HepG2 (cell line): ENCODE measurements around the gene KRTAP10-8. TPM values are rescaled to one million over a fixed set of nuclear protein-coding genes. Genes with fewer than 3 reads are reported as not detected.
A peak's percentile ranks its signal among the peaks of the same experiment; 100 is the strongest.

Source experiments
- CHCHD3 ChIP-seq: sonication (generic); formaldehyde crosslinking; IDR thresholded peaks from 2 replicates; pipeline ENCODE4 v1.8.0; 2022; ENCODE audit warnings: mild to moderate bottlenecking, missing genetic modification reagents, moderate library complexity
- CHD2 ChIP-seq: IDR thresholded peaks from 2 replicates; pipeline ENCODE4 v1.6.1; 2011; ENCODE audit warnings: low read depth, low read length, improper control_type of control experiment
- DMAP1 ChIP-seq: IDR thresholded peaks from 2 replicates; pipeline ENCODE4 v1.6.1; 2016
- SKIL ChIP-seq: sonication (generic); formaldehyde crosslinking; IDR thresholded peaks from 2 replicates; pipeline ENCODE4 v1.8.0; 2022; ENCODE audit warnings: missing genetic modification reagents, mild to moderate bottlenecking, moderate library complexity, borderline replicate concordance
- SMAD9 ChIP-seq: sonication (generic); formaldehyde crosslinking; IDR thresholded peaks from 2 replicates; pipeline ENCODE4 v1.5.1; 2020; ENCODE audit warnings: mild to moderate bottlenecking, missing genetic modification reagents
- SP5 ChIP-seq: IDR thresholded peaks from 2 replicates; pipeline ENCODE4 v1.6.1; 2016; ENCODE audit warnings: low read depth, borderline replicate concordance
- TAF15 ChIP-seq: fragments of 200-400 bp; formaldehyde crosslinking; IDR thresholded peaks from one replicate; pipeline ENCODE4 v1.6.1; 2018; ENCODE audit warnings: mild to moderate bottlenecking, low read depth, low read length; ENCODE audit not compliant: poor library complexity, severe bottlenecking
- TBP ChIP-seq: sonication (generic); formaldehyde crosslinking; IDR thresholded peaks from 2 replicates; pipeline ENCODE4 v1.5.0; 2020; ENCODE audit warnings: missing genetic modification reagents
- THAP9 ChIP-seq: sonication (generic); formaldehyde crosslinking; IDR thresholded peaks from 2 replicates; pipeline ENCODE4; 2020; ENCODE audit warnings: missing genetic modification reagents, mild to moderate bottlenecking, borderline replicate concordance
- ZNF318 ChIP-seq: sonication (generic); formaldehyde crosslinking; IDR thresholded peaks from 2 replicates; pipeline ENCODE4 v1.4.0; 2020; ENCODE audit warnings: mild to moderate bottlenecking, missing genetic modification reagents
- ZNF691 ChIP-seq: sonication (generic); formaldehyde crosslinking; IDR thresholded peaks from 2 replicates; pipeline ENCODE4 v1.4.0; 2020; ENCODE audit warnings: missing genetic modification reagents, low read depth, mild to moderate bottlenecking, borderline replicate concordance
- polyA plus RNA-seq, 8 experiments: library from polyadenylated mRNA; depleted of rRNA in 3 of 8; stranded (reverse) in 7 of 8; unstranded in 1 of 8; fragments of >200 nt; fragmentation: Illumina TruSeq in 4 of 8; extraction: Trizol in 4 of 8; gene quantifications; 2 replicates each; pipeline versions ENCODE4 v1.2.1 to v1.2.3, GENCODE V29; 2011 to 2016; ENCODE audit warnings: low read depth in 4 of 8, missing spikeins in 1 of 8, mixed read lengths in 1 of 8; ENCODE audit not compliant: insufficient read depth in 1 of 8
- total RNA-seq, 5 experiments: library from RNA; depleted of rRNA; stranded (reverse); fragments of >200 nt; fragmentation: Illumina TruSeq; extraction: Trizol; gene quantifications; 2 replicates each; pipeline ENCODE4 v1.2.3, GENCODE V29; 2016; ENCODE audit warnings: low read depth in 1 of 5
- TF ChIP-seq, protein P1 (sequence below): sonication (generic); formaldehyde crosslinking; IDR thresholded peaks from 2 replicates; pipeline ENCODE4 v1.5.0; 2020; ENCODE audit warnings: mild to moderate bottlenecking, low read depth, missing genetic modification reagents, borderline replicate concordance

The KRTAP10-8 gene
- total and polyA plus RNA-seq, 2 of the 13 experiments (the other 11 are each of a cell fraction or from before 2014, with no cell fraction given), result not detected

DNA sequence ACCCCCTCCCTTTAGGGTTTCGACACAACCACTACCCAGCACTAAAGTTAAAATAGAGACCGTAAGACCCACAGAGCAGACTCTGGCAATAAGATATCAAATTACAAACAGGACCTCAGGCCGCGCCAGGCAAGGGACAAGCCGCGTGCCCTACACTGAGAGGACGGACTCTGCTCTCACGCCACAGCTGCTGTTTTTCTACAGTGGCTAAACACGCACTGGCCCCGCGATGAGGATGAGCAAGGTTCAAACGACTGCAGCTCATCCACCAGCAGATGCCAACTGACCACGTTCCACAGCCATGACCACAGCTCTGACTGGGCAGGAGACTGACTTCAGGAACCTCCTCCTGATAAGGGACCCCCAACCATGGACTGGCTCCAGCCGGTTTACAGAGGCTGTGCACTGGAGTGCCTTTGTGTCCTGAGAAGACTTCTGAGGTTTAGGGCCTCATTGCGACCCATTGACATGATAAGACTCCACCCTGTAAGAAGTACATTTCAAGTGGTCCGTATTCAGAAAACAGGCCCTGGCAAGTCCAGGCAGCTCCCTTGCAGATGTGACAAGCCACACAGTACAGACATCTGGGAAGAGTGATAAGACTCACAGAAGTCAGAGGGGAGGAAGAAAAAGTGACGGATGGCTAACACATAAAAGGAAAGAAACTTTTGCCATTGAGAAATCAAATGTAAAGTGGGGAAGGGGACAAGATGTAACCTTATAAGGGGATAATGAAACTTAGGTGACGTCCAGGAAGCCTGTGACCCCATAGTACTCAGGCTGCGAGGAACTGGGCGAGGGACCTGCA lies 18.1 kb upstream of the KRTAP10-8 start (continued):
- no peak; the same call in 1 of the 2 replicates for TF ChIP-seq THAP9 (CRISPR knock-in tag)
- TF ChIP-seq DMAP1 (CRISPR knock-in tag), result peak; percentile 43; the same call in 1 of the 2 replicates
- no peak for TF ChIP-seq ZNF318
- no peak for TF ChIP-seq CHCHD3 (CRISPR knock-in tag)
- TF ChIP-seq TBP, result no peak
- TF ChIP-seq ZNF691 (CRISPR knock-in tag), result no peak; the same call in 1 of the 2 replicates
- TF ChIP-seq TAF15, result no peak
- TF ChIP-seq CHD2, result no peak
- no peak for TF ChIP-seq SMAD9
- TF ChIP-seq, protein P1, sequence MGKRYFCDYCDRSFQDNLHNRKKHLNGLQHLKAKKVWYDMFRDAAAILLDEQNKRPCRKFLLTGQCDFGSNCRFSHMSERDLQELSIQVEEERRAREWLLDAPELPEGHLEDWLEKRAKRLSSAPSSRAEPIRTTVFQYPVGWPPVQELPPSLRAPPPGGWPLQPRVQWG, result no peak
- TF ChIP-seq SP5 (CRISPR knock-in tag), result no peak; the same call in 1 of the 2 replicates
- peak; percentile 72 for TF ChIP-seq SKIL (CRISPR knock-in tag)
